Stimulated activated CD4-positive, alpha-beta T cell treated with anti-CD3 and anti-CD28 coated beads, Interleukin-4, amount 100 ng/mL, for 4 hours (primary cell): Measurements from ENCODE around the gene GRIA4.

Experiments
- DNase-seq, 2 experiments: peaks; one replicate each; pipeline ENCODE4 v3.0.0-alpha.2; 2020

Gene GRIA4

DNA sequence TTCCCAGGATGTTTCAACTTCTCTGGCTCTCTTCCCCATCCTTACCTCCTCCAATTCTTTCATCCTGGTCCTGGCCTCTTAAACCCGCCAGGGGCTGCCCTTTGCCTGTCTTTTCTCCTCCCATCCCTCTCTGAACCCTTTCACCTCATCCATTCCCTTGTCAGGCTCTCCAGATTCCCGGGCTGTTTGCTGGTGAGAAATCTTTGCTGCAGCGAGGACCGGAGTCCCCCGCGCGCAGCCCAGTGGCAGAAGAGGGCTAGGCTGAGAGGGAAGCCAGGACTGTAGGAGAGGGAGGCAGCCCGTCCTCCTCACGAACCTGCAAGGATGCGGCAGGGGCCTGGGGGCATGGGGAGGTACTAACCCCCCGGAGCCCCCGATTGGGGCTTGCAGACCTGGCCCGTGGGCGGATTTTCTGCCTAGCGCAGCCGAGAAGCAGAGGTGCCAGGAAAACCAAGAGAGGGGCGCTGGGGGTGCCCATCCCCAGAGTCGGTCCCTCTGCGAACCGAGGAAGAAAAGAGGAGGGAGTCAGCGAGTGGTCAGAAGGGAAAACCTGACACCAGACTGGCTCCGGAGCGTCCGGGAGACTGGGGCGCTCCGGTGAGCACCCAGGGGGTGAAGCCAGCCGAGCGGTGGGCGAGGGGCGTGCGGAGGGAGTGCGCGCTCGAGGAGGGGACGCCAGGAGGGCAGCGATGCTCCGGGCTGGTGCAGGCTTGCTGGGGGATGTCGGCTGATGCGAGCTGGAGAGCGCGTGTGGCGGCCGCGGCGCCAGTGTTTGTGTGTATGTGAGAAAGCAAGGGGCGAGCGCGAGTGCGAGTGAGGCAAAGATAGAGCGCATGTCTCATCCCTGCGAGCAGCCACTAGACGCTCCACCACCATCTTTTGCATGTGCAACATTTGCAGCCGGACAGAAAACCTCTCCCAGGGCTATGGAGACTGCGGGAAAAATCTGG, at the start of gene GRIA4:
Gene GRIA4, plus strand, starts transcription at position 242 of the 950 bp plus-strand sequence. CDS start 925 bp downstream, outside the sequence.
- DNase-seq = no peak

GRCh38 chr11:105573091-105573490, 36.8 kb upstream of the GRIA4 start:
- DNase-seq = no peak

GRCh38 chr11:105574974-105575373, 34.9 kb upstream of the GRIA4 start:
- no peak for DNase-seq

GRCh38 chr11:105577641-105578040, 32.2 kb upstream of the GRIA4 start:
- DNase-seq = no peak

- DNase-seq = no peak
Observed at GRCh38 chr11:105579111-105579510, 30.8 kb upstream of the GRIA4 start.

GRCh38 chr11:105582497-105582896, 27.4 kb upstream of the GRIA4 start:
- DNase-seq = no peak

DNA sequence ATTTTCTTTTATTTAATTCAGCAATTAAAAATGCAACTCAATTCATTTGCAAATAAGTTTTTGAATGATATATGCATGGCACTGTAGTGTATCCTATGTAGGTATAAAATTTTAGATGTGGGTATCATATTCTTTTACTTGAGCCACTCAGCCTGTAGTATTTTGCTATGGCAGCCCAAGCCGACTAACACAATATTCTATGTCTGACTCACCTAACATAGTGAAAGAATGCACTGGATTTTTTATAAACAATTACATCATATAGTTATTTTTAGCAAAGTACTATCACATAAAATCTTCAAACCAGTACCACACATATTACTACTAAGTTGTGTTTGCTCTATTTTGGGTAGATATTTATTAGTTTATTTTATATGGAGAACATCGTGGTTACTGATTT, 21.9 kb upstream of the GRIA4 start:
- no peak for DNase-seq

DNA sequence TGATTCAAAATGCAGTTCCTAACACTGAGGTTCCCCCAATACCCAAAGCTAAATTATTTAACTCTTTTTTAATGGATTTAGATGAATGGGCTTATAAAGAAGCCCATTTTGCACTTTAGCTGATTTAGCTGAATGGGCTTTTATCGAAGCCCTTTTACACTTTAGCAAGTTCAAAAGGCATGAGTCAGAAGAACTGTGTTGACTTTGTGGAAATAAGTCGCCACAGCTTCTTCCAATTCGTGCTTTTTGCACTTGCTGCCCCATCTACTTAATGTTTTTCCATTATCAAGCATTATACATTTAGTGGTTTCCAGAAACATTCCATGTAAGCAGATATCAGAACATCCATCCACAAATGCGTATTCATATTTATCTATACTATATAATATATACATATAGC, 20.5 kb upstream of the GRIA4 start:
- no peak for DNase-seq

DNA sequence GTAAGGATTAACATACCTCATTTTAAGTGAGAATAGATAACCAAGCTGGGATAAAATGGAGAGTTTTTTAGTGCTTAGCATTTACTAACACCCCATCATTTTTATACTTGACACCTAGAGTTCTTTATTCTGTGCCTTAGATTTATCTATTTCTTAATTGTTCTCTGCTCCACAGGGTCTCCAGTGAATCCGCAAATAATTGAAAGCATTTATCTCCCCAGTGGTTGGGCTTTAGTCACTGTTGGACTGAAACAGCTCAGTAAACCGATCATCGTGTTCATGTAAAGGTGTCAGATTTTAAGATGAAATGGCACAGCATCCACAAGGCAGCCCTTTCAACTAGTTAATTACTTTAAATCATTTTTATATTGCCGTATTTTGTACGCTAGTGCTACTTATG, 17.8 kb upstream of the GRIA4 start:
- no peak for DNase-seq

DNA sequence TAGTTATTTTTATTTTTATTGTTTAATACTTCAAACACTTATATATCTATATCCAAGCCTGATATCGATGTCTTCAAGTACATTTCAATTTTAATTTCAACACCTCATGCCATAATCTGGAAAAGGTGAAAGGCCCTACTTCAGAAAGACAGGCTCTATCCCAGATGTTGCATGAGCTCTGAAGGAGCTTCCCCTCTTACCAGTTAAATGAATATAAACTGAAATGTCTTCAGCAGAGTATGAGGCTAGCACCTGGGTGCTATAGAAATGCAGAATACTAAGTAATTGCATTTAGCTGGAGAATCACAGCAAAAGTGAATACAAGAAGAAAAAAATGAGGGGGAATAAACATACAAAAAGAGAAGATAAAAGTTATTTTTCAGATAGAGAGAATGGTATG, 11.5 kb upstream of the GRIA4 start:
- no peak for DNase-seq

GRCh38 chr11:105603156-105603555, 6.7 kb upstream of the GRIA4 start:
- DNase-seq = no peak

- no peak for DNase-seq
Observed at GRCh38 chr11:105609341-105609781, 512 bp upstream of the GRIA4 start.

- no peak for DNase-seq
Observed at GRCh38 chr11:105610871-105611571, 1.1 kb downstream of the GRIA4 start.

DNA sequence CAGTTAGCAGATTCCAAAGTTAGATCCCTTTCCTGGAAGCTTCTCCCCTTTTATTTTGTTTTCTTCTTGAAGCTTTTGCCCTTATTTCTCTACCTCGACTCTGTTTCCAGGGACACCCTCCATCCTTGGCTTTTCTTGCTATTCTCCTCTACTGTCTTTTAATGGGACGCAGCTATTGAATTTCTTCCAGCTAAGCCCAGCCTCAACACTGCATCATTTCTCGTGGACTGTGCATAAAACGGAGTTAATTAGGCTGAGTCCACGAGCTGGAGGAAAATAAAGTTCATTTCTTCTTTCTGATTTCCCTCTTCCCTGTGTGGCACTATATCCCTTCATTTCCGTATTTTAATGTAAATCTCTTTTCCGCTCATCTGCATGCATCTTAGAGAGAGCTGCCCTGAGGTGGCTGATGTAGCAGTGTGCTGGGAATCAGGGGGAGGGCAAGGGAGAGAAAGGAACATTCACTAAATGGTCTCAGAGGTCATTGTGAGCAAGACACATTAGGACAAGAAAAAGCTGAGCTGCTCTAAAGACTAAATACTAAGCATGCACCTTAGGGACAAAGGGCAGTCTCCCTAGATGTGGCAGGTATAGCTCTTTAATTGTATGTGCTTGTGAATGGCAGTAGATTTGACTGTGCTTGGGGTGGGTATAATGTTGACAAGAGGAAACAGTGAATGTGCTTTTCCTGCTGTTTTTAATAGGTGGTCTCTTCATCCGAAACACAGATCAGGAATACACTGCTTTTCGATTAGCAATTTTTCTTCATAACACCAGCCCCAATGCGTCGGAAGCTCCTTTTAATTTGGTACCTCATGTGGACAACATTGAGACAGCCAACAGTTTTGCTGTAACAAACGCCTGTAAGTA, 1.9 kb downstream of the GRIA4 start:
- no peak for DNase-seq

- DNase-seq = no peak
Observed at GRCh38 chr11:105612771-105613170, 2.9 kb downstream of the GRIA4 start.

GRCh38 chr11:105613183-105613582, 3.3 kb downstream of the GRIA4 start:
- DNase-seq = no peak

DNA sequence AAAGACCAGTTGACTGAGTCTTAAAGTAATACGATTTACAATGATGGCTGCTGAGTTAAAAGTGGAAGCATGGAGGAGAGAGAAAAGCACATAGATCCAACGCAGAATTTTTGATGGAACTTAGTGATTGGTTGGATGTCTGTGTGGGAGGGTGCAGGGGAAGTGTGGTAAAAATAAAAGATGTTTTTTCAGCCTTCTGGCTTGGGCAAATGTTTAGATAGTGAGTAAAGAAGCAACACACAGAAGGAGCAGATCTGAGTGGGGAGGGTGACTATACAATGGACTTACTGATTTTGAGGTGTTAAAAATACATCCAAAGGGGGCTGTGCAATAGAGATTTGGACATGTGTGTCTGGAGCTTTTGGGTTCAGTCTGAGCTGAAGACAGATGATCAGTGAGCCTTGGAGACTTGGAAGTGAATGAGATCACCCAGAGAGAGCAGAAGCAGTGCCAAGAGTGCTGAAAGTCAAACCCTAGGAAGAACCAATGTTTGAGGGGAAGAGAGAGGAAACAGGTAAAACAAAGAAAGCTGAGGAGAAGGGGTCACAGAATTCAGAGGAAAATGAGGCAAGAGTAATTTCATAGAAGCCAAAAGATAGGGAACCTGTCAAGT, 8.6 kb downstream of the GRIA4 start:
- DNase-seq = no peak

DNA sequence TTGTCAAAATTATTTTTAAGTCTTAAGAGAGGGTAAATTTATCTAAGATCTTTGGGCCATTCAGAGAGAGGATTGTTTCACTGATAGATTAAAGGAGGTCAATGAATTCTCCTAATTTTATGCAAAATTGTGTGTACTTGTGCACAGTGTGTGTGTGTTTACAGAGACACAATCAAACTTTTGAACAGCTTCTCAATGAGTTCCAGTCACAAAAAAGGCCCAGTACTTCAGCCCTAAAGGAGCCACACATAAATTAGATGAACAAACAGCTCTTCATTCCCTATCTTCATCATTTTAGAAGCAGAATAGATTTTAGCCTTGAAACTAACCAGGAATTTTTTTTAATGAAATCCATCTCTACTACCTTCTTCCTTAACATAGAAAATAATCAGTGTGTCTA, 9.7 kb downstream of the GRIA4 start:
- DNase-seq = no peak

DNA sequence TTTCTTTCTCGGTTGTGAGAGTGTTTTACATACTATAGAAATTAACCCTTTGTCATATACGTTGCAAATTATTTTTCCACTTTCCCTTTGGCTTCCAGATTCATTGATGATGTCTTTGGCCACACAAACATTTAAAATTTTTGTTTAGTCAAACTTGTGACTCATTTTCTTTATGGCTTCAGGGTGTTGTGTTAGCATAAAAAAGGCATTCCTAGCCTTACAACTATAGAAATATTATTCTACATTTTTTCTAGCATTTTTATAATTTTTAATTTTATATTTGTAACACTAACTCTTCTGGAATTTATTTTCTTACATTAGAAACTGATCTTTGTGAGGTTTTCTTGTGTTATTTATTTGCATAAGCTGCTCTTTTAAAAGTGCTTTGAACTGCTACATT, 12.1 kb downstream of the GRIA4 start:
- DNase-seq = no peak

DNA sequence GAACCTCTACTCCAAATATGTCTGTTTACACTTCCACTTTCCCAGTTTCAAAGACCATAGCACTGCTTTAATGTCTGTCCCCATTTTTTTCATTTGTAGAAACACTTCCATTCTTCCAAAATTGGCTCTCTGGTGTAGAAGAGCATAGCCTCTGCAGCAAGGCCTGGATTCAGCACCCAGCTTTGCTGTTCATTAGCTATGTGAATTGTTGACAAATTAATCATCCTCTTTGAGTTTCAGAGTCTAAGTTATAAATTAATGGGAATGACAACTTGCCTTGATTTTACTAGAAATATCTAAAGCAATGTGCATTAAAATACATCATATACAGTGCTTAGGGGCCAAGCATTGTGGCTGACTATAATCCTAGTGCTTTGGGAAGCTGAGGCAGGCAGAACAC, 22.4 kb downstream of the GRIA4 start:
- DNase-seq = no peak

DNA sequence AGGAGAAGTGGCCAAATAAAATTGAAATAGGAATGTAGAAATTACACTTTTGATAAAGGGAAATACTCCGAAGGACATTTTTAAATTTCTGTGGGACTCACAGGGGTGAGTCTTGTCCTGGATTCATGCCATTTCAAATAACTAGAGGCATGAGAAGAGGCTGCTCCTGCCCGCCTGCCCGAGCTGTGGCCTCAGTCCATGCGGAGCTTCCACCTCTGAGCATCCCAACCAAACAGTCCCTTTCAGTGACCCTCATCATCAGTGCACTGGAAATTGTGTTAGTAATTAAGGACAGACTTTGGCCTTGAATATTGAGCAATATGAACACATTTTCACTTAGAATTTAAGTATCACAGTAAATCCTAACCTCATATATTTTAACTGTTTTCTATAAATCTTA, 25.6 kb downstream of the GRIA4 start:
- DNase-seq = no peak

DNA sequence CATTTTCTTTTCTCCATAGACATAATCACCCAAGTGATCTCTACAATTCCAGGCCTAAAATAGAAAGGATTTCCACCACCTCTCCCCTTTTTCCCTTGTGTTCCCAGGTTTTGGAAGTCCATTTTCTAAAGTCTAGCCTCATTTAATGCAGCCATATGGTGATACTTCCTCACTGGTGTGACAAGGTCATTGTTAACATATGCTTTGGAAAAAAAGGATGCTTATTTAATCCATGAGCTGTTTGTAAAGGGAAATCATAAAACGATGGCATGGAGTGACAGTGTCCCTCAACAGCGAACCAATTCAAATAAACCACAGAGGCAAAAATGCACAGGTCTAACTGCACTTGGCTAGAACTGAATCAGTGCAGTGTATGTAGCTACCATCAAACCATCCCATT, 26.6 kb downstream of the GRIA4 start:
- no peak for DNase-seq

GRCh38 chr11:105639527-105639926, 29.7 kb downstream of the GRIA4 start:
- no peak for DNase-seq
